Erythroblast (primary cell): ENCODE data around the gene ZNF429.

ENCODE experiments used
- GATA1 ChIP-seq: IDR thresholded peaks from 2 replicates; pipeline ENCODE4 v1.6.1; 2011; ENCODE audit warnings: low read depth, mild to moderate bottlenecking, control low read depth, low read length, moderate library complexity
- POLR2A ChIP-seq: IDR thresholded peaks from 2 replicates; pipeline ENCODE4 v1.6.1; 2011; ENCODE audit warnings: mild to moderate bottlenecking, low read length

GRCh38 chr19:21472507-21472906 is 32.9 kb upstream of the ZNF429 start:
- TF ChIP-seq POLR2A (no peak), GATA1 (no peak)
